IPS-NIHi7 (cell line): ENCODE results near the gene SLC40A1.

ENCODE experiments used
- DNase-seq: peaks from one replicate; pipeline ENCODE4 v3.0.0; 2012; ENCODE audit warnings: mixed read lengths; ENCODE audit errors: extremely low spot score

Gene SLC40A1

DNA sequence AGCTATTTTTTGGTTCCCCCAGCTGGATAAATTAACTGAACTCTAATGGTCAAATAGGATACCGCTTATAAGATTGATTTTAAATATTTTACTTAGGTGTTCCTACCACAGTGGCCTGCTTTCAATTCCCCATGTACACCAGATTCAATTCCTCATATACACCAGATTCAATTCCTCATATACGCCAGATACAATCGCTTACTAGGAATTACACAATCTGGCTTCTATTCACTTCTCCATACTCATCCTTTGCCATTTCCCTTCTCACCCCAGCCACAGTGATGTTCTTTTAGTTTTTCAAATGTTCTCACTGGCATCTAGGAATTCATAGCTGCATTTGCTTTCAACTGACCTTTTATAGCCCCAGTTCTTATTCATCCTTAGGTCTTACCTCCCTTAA is 66.5 kb downstream of the SLC40A1 start:
- no peak for DNase-seq

DNA sequence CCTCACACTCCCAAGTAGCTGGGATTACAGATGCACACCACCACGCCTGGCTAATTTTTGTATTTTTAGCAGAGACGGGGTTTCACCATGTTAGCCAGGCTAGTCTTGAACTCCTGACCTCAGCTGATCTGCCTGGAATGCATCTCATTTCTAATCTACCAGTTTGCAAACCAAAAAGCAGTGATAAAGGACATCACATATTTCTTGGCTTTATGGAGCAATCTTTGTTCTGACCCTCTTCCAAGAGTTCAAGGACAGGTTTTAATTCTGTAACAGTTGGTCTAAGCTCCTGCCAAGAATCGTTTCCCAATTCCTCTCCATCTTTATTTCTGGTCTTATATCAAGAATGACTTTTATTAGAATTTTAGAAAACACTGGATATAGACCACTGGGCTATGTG is 67.7 kb downstream of the SLC40A1 start:
- DNase-seq = no peak

DNA sequence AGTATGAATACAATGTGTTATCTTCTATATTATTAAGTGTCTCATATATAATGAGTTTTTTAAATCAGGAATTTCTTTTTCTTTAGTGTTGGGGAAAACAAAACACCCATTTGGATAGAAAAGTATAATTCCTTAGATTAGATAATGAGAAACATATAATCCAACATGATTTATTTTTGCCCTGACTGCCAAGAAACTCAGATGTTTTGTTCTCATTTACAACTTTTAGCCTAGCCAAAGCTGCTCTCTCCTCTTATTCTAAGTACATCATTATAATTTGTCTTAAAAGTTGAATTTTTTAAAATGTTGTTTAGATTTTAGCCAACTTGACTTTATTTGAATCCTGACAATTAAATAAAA is 68.6 kb downstream of the SLC40A1 start:
- no peak for DNase-seq

DNA sequence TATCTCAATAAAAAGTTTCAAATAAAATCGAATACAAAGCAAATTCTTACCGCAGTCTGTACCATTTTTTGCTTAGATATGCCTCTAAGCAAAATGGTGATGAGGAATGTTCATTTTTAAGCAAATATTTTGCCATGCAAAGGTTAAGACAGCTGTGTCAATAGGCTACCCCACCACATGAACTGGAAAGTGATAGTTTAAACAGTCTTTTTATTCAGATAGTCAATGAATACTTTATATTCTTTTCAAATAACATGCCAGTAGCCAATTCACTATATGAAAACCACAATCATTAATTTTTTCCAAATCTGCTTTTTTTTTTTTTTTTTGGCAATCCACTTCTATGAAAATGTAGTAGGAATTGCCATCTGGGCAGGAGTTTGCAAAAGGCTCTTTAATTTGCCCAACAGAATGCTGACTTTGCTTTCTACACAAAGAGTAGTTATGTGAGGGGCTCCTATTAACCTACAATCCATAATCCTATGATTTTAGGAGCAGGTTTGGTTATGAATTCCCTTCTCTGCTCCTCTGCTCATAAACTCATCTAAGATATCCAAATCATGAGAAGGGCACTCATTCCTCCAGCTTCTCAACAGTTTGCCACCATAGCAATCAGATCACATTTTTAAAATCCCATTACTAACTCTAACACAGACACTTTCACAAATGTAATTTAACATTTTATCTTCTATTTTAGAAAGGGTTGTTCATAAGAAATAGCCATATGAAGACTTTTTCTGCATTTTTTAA is 69.2 kb downstream of the SLC40A1 start:
- no peak for DNase-seq
